Measurements from ENCODE around the gene ARMC12.

GRCh38 chr6:35694462-35694861, 42.4 kb upstream of the ARMC12 start:
- TF ChIP-seq POLR2A (IDR thresholded peaks at IDR 0.05; ENCODE audit: low read depth, low read length), result no peak
- TF ChIP-seq POLR2AphosphoS5 (IDR thresholded peaks at IDR 0.05; ENCODE audit: low read depth, low read length), result no peak
- no peak for TF ChIP-seq TAF1 (IDR thresholded peaks at IDR 0.05; ENCODE audit: borderline replicate concordance, low read depth, low read length)

Data from GM12892 (cell line).